HG03045 (cell line): ENCODE data around the gene IMP4.
"Not testable (repeated sequence)": the region's sequence is repeated elsewhere in the genome, so short reads cannot be mapped to it uniquely, and the experiment has no call there.

ENCODE experiments used
- ATAC-seq: cut with Tn5 transposase; IDR thresholded peaks from one replicate; pipeline ENCODE4 v1.9.1; 2021; ENCODE audit warnings: mild to moderate bottlenecking, moderate library complexity; ENCODE audit not compliant: unreplicated experiment

IMP4 gene

GRCh38 chr2:130342533-130343275, at the start of gene IMP4:
Gene IMP4, plus strand, starts transcription at chr2:130342897. Its CDS starts 36 bp downstream, at chr2:130342933.
- peak; percentile 87 for ATAC-seq

- ATAC-seq: no peak
These were observed 42.3 kb upstream of the IMP4 start for GRCh38 chr2:130300258-130300969.

GRCh38 chr2:130300970-130301348, 41.7 kb upstream of the IMP4 start:
- no peak for ATAC-seq

GRCh38 chr2:130302164-130302886, 40.4 kb upstream of the IMP4 start:
- ATAC-seq: no peak

- ATAC-seq: peak; percentile 63
These were observed 39.5 kb upstream of the IMP4 start for GRCh38 chr2:130303169-130303568.

- no peak for ATAC-seq
These were observed 38.0 kb upstream of the IMP4 start for GRCh38 chr2:130304726-130305125.

- ATAC-seq: no peak
These were observed 34.8 kb upstream of the IMP4 start for GRCh38 chr2:130307850-130308249.

- ATAC-seq: no peak
These were observed 31.8 kb upstream of the IMP4 start for GRCh38 chr2:130310881-130311280.

GRCh38 chr2:130313812-130314334, 28.8 kb upstream of the IMP4 start:
- no peak for ATAC-seq

- ATAC-seq: no peak
These were observed 28.3 kb upstream of the IMP4 start for GRCh38 chr2:130314377-130314776.

- no peak for ATAC-seq
These were observed 26.1 kb upstream of the IMP4 start for GRCh38 chr2:130316596-130316995.

GRCh38 chr2:130318906-130319305, 23.8 kb upstream of the IMP4 start:
- ATAC-seq: no peak

- ATAC-seq: no peak
These were observed 23.2 kb upstream of the IMP4 start for GRCh38 chr2:130319536-130319935.

GRCh38 chr2:130327703-130328527, 14.8 kb upstream of the IMP4 start:
- ATAC-seq: no peak

- ATAC-seq: no peak
These were observed 14.0 kb upstream of the IMP4 start for GRCh38 chr2:130328710-130329109.

- ATAC-seq: peak; percentile 82
These were observed 10.2 kb upstream of the IMP4 start for GRCh38 chr2:130332271-130333073.

- not testable (repeated sequence) for ATAC-seq
These were observed 9.4 kb upstream of the IMP4 start for GRCh38 chr2:130333253-130333652.

GRCh38 chr2:130334026-130334425, 8.7 kb upstream of the IMP4 start:
- no peak for ATAC-seq

- no peak for ATAC-seq
These were observed 7.5 kb upstream of the IMP4 start for GRCh38 chr2:130335226-130335625.
